SK-N-MC (cell line): Measurements from ENCODE around the gene SYT6.

ENCODE experiments used
- EZH2 ChIP-seq: fragments of 200-600 bp; sonication (generic); IDR thresholded peaks from one replicate; pipeline ENCODE4 v1.6.1; 2017; ENCODE audit warnings: antibody characterized with exemption
- FOXP2 ChIP-seq: optimal IDR thresholded peaks from 2 replicates; pipeline ENCODE3; 2011; ENCODE audit warnings: mild to moderate bottlenecking, moderate library complexity; ENCODE audit not compliant: insufficient read depth; ENCODE audit errors: extremely low read length, control extremely low read depth
- POLR2AphosphoS5 ChIP-seq: IDR thresholded peaks from 2 replicates; pipeline ENCODE4 v1.6.1; 2012; ENCODE audit warnings: mild to moderate bottlenecking, low read depth, low read length, borderline replicate concordance

- TF ChIP-seq EZH2 (no peak), POLR2AphosphoS5 (no peak), FOXP2 (no peak)
Measured at GRCh38 chr1:114087495-114087894, 66.2 kb downstream of the SYT6 start.
